HG02610 (cell line): ENCODE results near the gene DEFB112.

Experiments
- ATAC-seq: cut with Tn5 transposase; IDR thresholded peaks from one replicate; pipeline ENCODE4 v1.9.1; 2021; ENCODE audit warnings: mild to moderate bottlenecking, moderate library complexity; ENCODE audit not compliant: unreplicated experiment

The DEFB112 gene

DNA sequence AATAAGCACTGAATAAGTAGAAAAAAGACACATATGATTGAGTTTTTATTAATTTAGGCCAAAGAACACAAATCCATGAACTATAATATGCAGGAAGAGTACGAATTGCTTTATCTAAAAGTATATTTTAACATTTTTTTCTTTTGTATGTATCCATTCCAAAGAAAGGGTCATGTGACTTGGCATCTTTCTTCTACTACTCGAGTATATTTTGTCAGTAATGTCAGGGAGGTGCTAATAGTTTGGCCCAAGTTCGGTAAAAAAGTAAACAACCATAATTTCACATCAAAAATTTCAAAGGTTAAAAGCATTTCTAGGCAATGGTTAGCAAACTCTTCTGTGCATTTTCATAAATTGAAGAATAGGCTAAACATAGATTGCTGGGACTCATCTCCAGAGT lies 46.6 kb downstream of the DEFB112 start:
- no peak for ATAC-seq

DNA sequence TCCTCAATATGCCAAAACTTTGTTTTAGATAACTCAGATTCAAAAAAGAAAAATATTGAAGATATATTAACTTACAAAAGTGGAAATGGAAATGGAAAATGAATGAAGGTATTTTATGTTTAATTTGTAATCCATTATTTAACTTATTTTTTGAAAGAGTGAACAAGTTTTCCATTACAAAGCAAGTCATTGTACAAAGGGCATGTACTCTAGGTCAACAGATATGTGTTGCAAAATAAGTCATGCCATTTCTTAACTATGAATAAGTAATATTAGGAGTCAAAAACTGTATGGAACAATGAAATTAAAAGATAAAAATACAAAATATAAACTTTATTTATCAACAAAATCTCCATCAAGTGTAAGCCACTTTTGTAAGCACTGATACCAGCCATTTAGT lies 54.5 kb downstream of the DEFB112 start:
- no peak for ATAC-seq
